HL-60 (cell line): ENCODE results near the gene CCDC88C.

Experiments used
- DNase-seq, 2 experiments: peaks; one replicate each; pipeline ENCODE4 v3.0.0-alpha.2; 2010 to 2020; ENCODE audit warnings: low read depth in 1 of 2, low spot score in 1 of 2
- H3K27ac ChIP-seq: fragments of 250-450 bp; sonication (Bioruptor Pico); replicated peaks from 2 replicates; pipeline ENCODE4 v1.5.1; 2020; ENCODE audit warnings: mild to moderate bottlenecking, moderate library complexity
- H3K27me3 ChIP-seq: fragments of 250-450 bp; sonication (Bioruptor Pico); 2 replicates; pipeline ENCODE4 v1.5.1; 2021; ENCODE audit warnings: mild to moderate bottlenecking, moderate library complexity; ENCODE audit not compliant: insufficient read depth, poor library complexity, severe bottlenecking
- H3K4me3 ChIP-seq: replicated peaks from 2 replicates; pipeline ENCODE4 v1.5.1; 2011; ENCODE audit warnings: mild to moderate bottlenecking, control low read depth, low read length; ENCODE audit not compliant: insufficient read depth
- GABPA ChIP-seq: IDR thresholded peaks from 2 replicates; pipeline ENCODE4 v1.6.1; 2012; ENCODE audit warnings: low read depth
- POLR2AphosphoS5 ChIP-seq: IDR thresholded peaks from 2 replicates; pipeline ENCODE4 v1.6.1; 2012; ENCODE audit warnings: low read depth
- SPI1 ChIP-seq: IDR thresholded peaks from 2 replicates; pipeline ENCODE4 v1.6.1; 2012; ENCODE audit warnings: low read depth, mild to moderate bottlenecking, borderline replicate concordance
- TF ChIP-seq, protein P1 (sequence below): IDR thresholded peaks from 2 replicates; pipeline ENCODE4 v1.6.1; 2012; ENCODE audit warnings: low read depth; ENCODE audit not compliant: insufficient replicate concordance
- TF ChIP-seq, protein P2 (sequence below): IDR thresholded peaks from one replicate; pipeline ENCODE4 v1.5.1; 2011; ENCODE audit warnings: low read length, control low read depth, inconsistent platforms; ENCODE audit not compliant: insufficient read depth

CCDC88C gene

DNA sequence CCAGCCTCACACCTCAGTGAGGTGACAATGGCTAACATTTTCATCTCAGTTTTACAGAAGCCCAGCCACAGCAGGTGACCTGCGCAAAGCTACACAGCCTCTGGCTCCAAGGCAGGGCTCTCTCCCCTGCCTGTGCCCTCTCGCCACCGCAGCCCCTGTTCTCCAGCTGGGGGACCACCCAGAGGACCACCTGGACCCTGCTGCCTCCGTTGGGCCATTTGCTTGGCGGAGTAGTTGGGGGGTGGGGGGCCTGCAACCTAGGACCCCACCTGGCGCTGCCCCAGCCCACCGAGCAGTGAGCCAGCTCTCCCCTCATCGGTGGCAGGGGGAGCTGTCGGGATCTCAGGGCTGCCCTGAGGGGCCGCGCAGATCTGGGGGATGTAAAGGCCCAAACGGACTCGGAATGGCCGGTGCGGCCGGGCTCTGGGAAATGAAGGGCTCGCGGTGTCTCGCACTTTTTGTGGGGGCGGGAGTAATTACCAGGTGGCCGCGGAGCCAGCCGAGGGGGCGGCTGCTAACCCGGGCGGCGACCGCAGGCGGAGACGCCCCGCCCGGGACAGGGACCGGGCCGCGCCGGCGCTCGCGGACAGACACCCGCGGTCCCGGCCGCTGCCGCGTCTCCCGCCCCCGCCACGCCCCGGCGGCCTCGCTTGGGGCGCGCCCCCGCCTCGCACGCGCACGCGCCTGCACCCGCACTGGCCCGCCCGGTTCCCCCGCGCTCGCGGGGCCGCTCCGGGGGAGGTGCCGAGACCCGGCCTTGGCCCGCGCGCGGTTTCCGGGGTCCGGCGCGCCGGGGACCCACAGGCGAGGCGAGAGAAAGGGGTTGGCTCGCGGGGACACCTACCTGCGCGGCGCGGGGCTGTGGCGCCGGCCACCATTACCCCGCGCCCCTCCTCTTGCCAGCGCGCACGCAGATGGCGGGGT lies 164.5 kb downstream of the CCDC88C start:
- H3K27ac ChIP-seq: peak overlapping the region; percentile 44
- DNase-seq: no peak
- TF ChIP-seq GABPA (no peak), SPI1 (no peak), POLR2AphosphoS5 (no peak)
- TF ChIP-seq, protein P1, sequence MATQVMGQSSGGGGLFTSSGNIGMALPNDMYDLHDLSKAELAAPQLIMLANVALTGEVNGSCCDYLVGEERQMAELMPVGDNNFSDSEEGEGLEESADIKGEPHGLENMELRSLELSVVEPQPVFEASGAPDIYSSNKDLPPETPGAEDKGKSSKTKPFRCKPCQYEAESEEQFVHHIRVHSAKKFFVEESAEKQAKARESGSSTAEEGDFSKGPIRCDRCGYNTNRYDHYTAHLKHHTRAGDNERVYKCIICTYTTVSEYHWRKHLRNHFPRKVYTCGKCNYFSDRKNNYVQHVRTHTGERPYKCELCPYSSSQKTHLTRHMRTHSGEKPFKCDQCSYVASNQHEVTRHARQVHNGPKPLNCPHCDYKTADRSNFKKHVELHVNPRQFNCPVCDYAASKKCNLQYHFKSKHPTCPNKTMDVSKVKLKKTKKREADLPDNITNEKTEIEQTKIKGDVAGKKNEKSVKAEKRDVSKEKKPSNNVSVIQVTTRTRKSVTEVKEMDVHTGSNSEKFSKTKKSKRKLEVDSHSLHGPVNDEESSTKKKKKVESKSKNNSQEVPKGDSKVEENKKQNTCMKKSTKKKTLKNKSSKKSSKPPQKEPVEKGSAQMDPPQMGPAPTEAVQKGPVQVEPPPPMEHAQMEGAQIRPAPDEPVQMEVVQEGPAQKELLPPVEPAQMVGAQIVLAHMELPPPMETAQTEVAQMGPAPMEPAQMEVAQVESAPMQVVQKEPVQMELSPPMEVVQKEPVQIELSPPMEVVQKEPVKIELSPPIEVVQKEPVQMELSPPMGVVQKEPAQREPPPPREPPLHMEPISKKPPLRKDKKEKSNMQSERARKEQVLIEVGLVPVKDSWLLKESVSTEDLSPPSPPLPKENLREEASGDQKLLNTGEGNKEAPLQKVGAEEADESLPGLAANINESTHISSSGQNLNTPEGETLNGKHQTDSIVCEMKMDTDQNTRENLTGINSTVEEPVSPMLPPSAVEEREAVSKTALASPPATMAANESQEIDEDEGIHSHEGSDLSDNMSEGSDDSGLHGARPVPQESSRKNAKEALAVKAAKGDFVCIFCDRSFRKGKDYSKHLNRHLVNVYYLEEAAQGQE: no peak
- TF ChIP-seq, protein P2, sequence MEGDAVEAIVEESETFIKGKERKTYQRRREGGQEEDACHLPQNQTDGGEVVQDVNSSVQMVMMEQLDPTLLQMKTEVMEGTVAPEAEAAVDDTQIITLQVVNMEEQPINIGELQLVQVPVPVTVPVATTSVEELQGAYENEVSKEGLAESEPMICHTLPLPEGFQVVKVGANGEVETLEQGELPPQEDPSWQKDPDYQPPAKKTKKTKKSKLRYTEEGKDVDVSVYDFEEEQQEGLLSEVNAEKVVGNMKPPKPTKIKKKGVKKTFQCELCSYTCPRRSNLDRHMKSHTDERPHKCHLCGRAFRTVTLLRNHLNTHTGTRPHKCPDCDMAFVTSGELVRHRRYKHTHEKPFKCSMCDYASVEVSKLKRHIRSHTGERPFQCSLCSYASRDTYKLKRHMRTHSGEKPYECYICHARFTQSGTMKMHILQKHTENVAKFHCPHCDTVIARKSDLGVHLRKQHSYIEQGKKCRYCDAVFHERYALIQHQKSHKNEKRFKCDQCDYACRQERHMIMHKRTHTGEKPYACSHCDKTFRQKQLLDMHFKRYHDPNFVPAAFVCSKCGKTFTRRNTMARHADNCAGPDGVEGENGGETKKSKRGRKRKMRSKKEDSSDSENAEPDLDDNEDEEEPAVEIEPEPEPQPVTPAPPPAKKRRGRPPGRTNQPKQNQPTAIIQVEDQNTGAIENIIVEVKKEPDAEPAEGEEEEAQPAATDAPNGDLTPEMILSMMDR: no peak
- H3K27me3 ChIP-seq: no peaks in the 10 kb centered on the region
- H3K4me3 ChIP-seq: peak overlapping the region; percentile 45

DNA sequence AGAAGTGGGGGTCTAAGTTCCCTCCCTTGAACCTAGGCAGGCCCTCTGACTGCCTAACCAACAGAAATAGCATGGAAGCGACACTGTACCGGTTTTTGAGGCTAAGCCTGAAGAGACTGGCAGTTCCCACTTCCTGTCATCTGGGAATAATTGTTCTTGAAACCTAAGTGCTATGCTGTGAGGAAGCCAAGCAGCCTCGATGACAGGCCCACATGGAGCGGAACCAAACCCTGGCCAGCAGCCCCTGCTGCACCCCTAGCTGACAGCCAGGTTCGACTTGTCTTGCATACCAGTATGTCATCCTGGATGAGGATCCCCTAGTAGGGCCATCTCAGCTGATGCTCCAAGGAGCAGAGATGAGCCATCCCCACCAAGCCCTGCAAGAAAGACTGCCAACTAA lies 166.7 kb downstream of the CCDC88C start:
- Histone ChIP-seq H3K4me3 (no peak overlapping the region), H3K27ac (peak overlapping the region; percentile 87), H3K27me3 (no peaks in the 10 kb centered on the region)
- no peak for TF ChIP-seq POLR2AphosphoS5
- TF ChIP-seq, protein P2: no peak
- TF ChIP-seq GABPA: no peak
- TF ChIP-seq SPI1: no peak
- TF ChIP-seq, protein P1: no peak
- no peak for DNase-seq

DNA sequence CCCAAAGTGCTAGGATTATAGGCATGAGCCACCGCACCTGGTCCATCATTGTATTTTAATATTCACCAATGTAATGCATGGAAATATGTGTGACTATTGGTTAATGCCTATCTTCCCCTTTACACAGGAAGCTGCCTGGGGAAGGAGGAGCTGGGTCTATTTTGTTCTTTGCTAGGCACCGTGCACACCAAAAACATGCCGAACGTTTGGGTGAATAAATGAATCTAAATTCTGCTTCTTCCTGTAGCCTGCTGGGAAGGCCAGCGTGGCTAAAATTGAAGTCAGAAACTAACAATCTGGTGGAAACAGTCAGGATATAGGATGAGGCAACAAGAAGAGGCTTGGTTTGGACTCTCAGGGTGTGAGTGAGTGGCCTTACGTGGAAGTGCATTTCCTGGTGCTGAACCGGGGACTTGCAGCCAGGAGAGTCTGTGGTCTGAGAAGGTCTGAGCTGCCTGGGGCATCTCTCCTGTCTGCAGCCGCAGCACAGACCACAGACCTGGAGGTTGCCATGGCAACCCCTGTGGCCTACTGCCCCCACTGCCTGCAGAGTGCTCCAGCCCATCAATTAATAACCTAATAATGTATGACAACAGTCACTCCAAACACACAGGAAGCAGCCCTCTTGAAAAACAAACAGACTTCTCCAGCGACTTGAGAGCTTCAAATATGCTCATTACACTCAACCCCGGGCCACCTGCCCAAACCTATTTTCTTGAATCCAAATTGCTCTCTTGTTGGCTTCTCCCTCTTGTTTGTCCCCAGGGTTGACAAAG lies 167.6 kb downstream of the CCDC88C start:
- Histone ChIP-seq H3K27me3 (no peaks in the 10 kb centered on the region), H3K4me3 (no peak overlapping the region), H3K27ac (peak overlapping the region; percentile 87)
- DNase-seq: peak; percentile 84 to 95
- TF ChIP-seq POLR2AphosphoS5 (peak; percentile 61), GABPA (no peak), SPI1 (peak; percentile 26; the same call in 1 of the 2 replicates)
- TF ChIP-seq, protein P2: no peak
- TF ChIP-seq, protein P1: no peak
